WERI-Rb-1 (cell line): ENCODE measurements around the gene GSDME.
A peak's percentile ranks its signal among the peaks of the same experiment; 100 is the strongest.

Experiments
- DNase-seq: peaks from one replicate; pipeline ENCODE4 v3.0.0-alpha.2; 2020
- H3K27ac ChIP-seq: fragments of 250-450 bp; sonication (Bioruptor Pico); 2 replicates; pipeline ENCODE4 v1.5.1; 2020; ENCODE audit warnings: mild to moderate bottlenecking, moderate library complexity
- H3K27me3 ChIP-seq: fragments of 250-450 bp; sonication (Bioruptor Pico); 2 replicates; pipeline ENCODE4 v1.5.1; 2021; ENCODE audit warnings: mild to moderate bottlenecking, low read depth, moderate library complexity; ENCODE audit not compliant: insufficient read depth, severe bottlenecking
- H3K36me3 ChIP-seq: fragments of 250-450 bp; sonication (Bioruptor Pico); 2 replicates; pipeline ENCODE4 v1.5.1; 2020; ENCODE audit warnings: mild to moderate bottlenecking, moderate library complexity
- H3K4me3 ChIP-seq: 2 replicates; pipeline ENCODE4 v1.5.1; 2011; ENCODE audit warnings: low read depth, mild to moderate bottlenecking, control low read depth, low read length
- H3K9me3 ChIP-seq: fragments of 250-450 bp; sonication (Bioruptor Pico); 2 replicates; pipeline ENCODE4 v1.5.1; 2021; ENCODE audit warnings: mild to moderate bottlenecking, moderate library complexity; ENCODE audit not compliant: severe bottlenecking
- TF ChIP-seq, protein P1 (sequence below): IDR thresholded peaks from 2 replicates; pipeline ENCODE4 v1.5.1; 2011; ENCODE audit warnings: low read depth, mild to moderate bottlenecking, control low read depth, inconsistent platforms, low read length

The GSDME gene

DNA sequence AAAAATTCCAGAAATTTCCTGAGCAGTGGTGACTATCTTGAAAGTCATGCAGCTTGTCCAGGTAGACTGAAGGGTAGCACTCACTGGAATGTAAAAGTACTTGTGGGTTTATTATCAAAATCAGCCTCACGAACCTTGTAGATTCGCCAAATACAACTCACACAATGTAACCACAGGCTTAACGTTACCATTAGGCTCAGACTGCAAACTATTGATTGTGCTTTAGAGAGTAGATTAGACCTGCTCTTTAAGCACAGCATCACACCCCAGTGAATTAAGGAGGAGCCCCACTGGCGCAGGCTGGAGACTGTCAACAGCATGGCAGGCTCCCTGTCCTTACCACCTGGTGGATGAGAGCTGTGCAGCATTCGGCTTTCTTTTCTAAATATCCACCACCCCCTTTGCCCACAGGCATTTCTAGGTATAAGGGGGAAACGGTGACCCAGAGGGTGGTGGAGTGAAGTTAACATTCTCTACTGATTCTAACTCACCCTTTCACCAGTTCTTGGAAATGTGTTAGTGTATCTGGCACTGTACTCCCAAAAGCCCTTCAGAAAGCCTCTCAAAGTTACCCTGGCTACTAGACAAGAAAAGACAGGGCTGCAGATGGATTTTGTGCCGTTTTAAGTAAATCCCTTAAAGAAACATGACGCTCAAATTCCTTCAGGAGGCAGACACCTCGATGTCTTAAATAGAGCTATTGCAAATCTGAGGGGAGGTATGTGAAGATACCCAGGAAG is 56.6 kb downstream of the GSDME start:
- Histone ChIP-seq H3K27me3 (no peaks in the 10 kb centered on the region), H3K36me3 (no peaks in the 10 kb centered on the region), H3K9me3 (no peaks in the 10 kb centered on the region), H3K4me3 (no peak overlapping the region), H3K27ac (no peak overlapping the region)
- DNase-seq: peak; percentile 61
- TF ChIP-seq, protein P1, sequence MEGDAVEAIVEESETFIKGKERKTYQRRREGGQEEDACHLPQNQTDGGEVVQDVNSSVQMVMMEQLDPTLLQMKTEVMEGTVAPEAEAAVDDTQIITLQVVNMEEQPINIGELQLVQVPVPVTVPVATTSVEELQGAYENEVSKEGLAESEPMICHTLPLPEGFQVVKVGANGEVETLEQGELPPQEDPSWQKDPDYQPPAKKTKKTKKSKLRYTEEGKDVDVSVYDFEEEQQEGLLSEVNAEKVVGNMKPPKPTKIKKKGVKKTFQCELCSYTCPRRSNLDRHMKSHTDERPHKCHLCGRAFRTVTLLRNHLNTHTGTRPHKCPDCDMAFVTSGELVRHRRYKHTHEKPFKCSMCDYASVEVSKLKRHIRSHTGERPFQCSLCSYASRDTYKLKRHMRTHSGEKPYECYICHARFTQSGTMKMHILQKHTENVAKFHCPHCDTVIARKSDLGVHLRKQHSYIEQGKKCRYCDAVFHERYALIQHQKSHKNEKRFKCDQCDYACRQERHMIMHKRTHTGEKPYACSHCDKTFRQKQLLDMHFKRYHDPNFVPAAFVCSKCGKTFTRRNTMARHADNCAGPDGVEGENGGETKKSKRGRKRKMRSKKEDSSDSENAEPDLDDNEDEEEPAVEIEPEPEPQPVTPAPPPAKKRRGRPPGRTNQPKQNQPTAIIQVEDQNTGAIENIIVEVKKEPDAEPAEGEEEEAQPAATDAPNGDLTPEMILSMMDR: 0 out of 2 replicates have a peak, but pooled peaks have one; percentile 10

DNA sequence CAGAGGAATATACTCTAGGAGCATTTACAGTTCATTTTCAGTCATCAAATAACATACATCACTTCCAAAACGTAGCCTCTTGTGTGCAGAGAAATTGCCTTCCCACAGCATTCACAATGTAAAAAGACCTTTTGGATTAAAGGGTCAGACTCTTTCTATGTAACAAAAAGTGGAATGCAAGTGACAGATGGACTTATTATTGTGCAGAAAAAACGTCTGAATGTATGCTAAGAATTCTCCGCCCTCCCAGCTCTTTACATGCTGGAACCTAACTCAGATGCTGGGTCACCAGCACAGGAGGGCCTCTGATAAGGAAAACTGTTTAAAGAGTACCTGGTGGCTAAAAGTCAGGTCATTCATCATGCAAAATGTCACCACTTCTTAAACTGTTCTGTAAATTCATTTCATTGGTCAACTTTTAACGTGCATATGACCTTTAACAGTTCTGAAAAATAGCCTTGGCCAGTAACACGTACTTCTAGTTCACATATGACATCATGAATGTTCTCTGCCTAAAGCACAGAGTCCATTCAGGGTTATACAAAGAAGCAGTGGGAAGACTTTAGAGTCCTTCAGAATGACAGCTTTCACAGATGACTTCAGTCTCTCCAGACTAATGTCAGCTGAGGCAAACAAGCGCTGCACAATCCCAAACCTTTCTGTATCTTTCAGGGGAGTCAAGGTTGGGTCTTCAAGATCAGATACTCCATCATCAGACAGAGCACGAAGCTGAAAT is 58.6 kb downstream of the GSDME start:
- Histone ChIP-seq H3K36me3 (no peaks in the 10 kb centered on the region; the same call in 1 of the 2 replicates), H3K27me3 (no peaks in the 10 kb centered on the region), H3K4me3 (no peak overlapping the region), H3K9me3 (no peaks in the 10 kb centered on the region), H3K27ac (no peak overlapping the region)
- DNase-seq: no peak
- TF ChIP-seq, protein P1: no peak

DNA sequence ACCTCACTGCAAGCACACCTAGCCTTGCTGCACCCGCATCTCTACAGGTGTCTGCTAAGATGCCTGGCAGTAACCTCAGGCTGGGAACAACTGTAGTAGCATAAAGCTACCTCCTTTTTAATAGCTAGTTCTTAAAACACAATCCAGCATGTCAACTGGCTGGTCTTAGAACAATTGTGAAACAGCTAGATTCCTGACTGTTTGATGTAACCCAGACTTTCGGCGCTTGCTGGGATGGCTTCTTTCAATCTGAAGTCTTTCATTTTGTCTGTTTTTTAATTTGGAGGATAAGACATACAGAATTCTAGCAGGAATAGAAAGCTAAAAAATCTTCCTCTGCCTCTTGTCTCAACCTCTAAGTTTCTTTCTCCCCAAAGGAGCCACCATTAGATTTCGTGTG is 59.8 kb downstream of the GSDME start:
- H3K27ac ChIP-seq: no peak overlapping the region
- H3K9me3 ChIP-seq: no peaks in the 10 kb centered on the region
- no peaks in the 10 kb centered on the region; the same call in 1 of the 2 replicates for H3K36me3 ChIP-seq
- DNase-seq: no peak
- TF ChIP-seq, protein P1: no peak
- no peaks in the 10 kb centered on the region for H3K27me3 ChIP-seq
- H3K4me3 ChIP-seq: no peak overlapping the region

- Histone ChIP-seq H3K4me3 (no peak overlapping the region), H3K27ac (no peak overlapping the region), H3K27me3 (no peaks in the 10 kb centered on the region), H3K9me3 (no peaks in the 10 kb centered on the region), H3K36me3 (no peaks in the 10 kb centered on the region; the same call in 1 of the 2 replicates)
- DNase-seq: no peak
- TF ChIP-seq, protein P1: no peak
Measured at GRCh38 chr7:24692592-24692991, 64.7 kb downstream of the GSDME start.

DNA sequence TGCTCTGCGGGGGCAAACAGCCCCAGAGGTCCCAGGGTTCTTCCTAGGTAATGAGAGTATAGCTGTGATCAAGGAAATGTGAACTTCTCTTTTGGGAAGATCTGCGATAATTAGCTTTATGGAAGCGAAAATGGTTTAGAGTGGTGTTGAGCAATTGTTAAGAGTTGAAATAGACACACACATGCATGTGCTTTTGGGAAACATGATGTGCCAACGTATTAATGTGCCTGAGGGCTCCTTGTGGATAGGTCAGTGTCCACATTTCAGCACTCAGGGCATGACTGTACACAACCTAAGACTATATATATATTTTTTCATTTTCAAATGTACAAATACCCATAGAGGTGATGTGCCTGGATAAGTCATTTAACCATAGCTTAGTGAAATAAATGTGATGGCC is 67.0 kb downstream of the GSDME start:
- Histone ChIP-seq H3K36me3 (no peaks in the 10 kb centered on the region; the same call in 1 of the 2 replicates), H3K27ac (no peak overlapping the region), H3K27me3 (no peaks in the 10 kb centered on the region), H3K4me3 (no peak overlapping the region), H3K9me3 (no peaks in the 10 kb centered on the region)
- no peak for DNase-seq
- TF ChIP-seq, protein P1: no peak
